Transverse colon (tissue), 4 donors: Measurements from ENCODE around the gene MAB21L3. TPM values are rescaled to one million over a fixed set of nuclear protein-coding genes. Genes with fewer than 3 reads are reported as not detected.

Experiments
- DNase-seq: peaks from one replicate; pipeline ENCODE4 v3.0.0-alpha.2; 2019
- H3K27ac ChIP-seq, 4 donors: fragments of 200-600 bp; sonication (generic); 2 replicates each; pipeline ENCODE4 v1.5.1; 2016 to 2018; ENCODE audit warnings: inconsistent platforms in 4 of 4
- H3K27me3 ChIP-seq: fragments of 200-600 bp; sonication (generic); 2 replicates; pipeline ENCODE4 v1.5.1; 2017; ENCODE audit warnings: inconsistent platforms
- H3K36me3 ChIP-seq, 4 donors: fragments of 200-600 bp; sonication (generic); 2 replicates each; pipeline ENCODE4 v1.5.1; 2017 to 2019; ENCODE audit warnings: inconsistent platforms in 4 of 4
- H3K4me1 ChIP-seq, 4 donors: fragments of 200-600 bp; sonication (generic); 2 replicates each; pipeline ENCODE4 v1.5.1; 2017 to 2020; ENCODE audit warnings: inconsistent platforms in 4 of 4
- H3K4me3 ChIP-seq, 4 donors: fragments of 200-600 bp; sonication (generic); 1 replicate in 1 of 4; 2 replicates in 3 of 4; pipeline versions ENCODE4 v1.5.1 to v1.6.1; 2017 to 2019; ENCODE audit warnings: inconsistent platforms in 4 of 4
- H3K9me3 ChIP-seq, 2 donors: fragments of 200-600 bp; sonication (generic); 2 replicates each; pipeline ENCODE4 v1.5.1; 2017 to 2019; ENCODE audit warnings: inconsistent platforms in 2 of 2
- EP300 ChIP-seq: sonication (generic); formaldehyde crosslinking; IDR thresholded peaks from one replicate; pipeline ENCODE4 v1.6.1; 2017; ENCODE audit warnings: antibody characterized with exemption, low read depth
- POLR2A ChIP-seq: fragments of 450-650 bp; IDR thresholded peaks from one replicate; pipeline ENCODE4 v1.6.1; 2016; ENCODE audit warnings: antibody characterized with exemption, mild to moderate bottlenecking, moderate library complexity
- POLR2AphosphoS5 ChIP-seq, 3 donors: sonication (generic); formaldehyde crosslinking; IDR thresholded peaks; one replicate each; pipeline ENCODE4 v1.6.1; 2016; ENCODE audit warnings: antibody characterized with exemption in 3 of 3
- WGBS, 2 donors: methylation state at CpG; one replicate each; pipeline ENCODE4 v1.1.5; 2018; ENCODE audit warnings: low coverage in 1 of 2; 5-methylcytosine and 5-hydroxymethylcytosine counted together
- in situ Hi-C, 4 donors: fragments of 200-750 bp; cut with MboI; loops; one replicate each; pipeline versions ENCODE4 v1.15.0 to v1.15.1; 2017; ENCODE audit warnings: low sequenced_read_pairs in 3 of 4, low pct_ligation_motif_present in 1 of 4, low pct_unique_long_range_greater_than_20kb in 1 of 4
- intact Hi-C: fragments of 100-400 bp; cut with DNase I; formaldehyde crosslinking; loops from one replicate; pipeline ENCODE4 v1.15.1; 2023; ENCODE audit warnings: low total_unique reads
- total RNA-seq, 4 donors: library from RNA; depleted of rRNA; stranded (reverse); fragments of >200 nt; gene quantifications; one replicate each; pipeline ENCODE4 v1.1.0, GENCODE V29; 2016
- TF ChIP-seq, protein P1 (sequence below), 5 experiments: fragments of 200-600 bp in 3 of 5; fragments of 450-650 bp in 2 of 5; sonication (generic) in 3 of 5; IDR thresholded peaks; 1 replicate in 2 of 5; 2 replicates in 3 of 5; pipeline ENCODE4 v1.5.1; 2016 to 2017; ENCODE audit warnings: antibody characterized with exemption in 5 of 5, inconsistent platforms in 3 of 5, mild to moderate bottlenecking in 2 of 5, moderate library complexity in 1 of 5

MAB21L3 gene
- total RNA-seq, 4 donors from 2014 or later: 0.20 to 9.4 (median 4.8) TPM

DNA sequence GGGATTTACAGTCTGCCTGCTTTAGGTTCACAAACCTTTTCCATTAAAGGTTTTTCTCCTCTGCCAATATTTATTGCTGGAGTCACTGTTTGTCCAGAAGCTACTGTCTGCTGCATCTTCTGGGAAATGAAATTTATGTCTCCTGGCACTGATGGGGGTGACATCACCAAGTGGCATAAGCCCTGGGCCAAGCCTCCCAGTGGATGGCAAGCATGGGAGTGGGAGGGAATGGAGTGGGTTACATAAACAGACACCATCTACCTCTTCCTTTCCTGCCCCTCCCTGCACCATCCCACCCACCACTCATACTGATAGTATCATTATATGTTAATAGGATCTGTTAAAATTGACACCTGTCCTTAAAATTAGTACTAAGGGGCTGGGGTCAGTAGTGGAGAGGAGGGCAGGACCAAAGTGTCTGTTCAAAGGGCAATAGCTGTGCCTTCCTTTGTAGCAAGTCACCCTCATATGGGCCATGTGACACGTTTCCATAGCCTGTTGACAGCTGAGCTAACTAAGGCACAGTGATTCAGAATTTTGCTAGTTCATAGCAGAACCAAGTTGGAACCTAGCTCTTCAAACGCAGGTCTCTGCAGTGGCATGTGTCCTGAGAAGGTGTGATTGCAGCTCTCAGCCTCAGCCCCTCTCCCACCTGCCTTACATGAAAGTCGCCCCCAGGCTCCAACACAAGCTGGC is 71.0 kb downstream of the MAB21L3 start:
- H3K36me3 ChIP-seq: no peaks in the 10 kb centered on the region
- intact Hi-C loops (no loop called here), in situ Hi-C loops (no loop called here)
- no peaks in the 10 kb centered on the region for H3K9me3 ChIP-seq
- no peaks in the 10 kb centered on the region for H3K27me3 ChIP-seq
- H3K27ac ChIP-seq: no peak overlapping the region
- WGBS, 2 donors: 42% methylated on average over 3 of the region's 3 CpGs; no CpG with 5 or more reads in 1 of the 2 donors
- peaks cover 5 to 30% (median 18%) of the 10 kb centered on the region in 4 donors for H3K4me1 ChIP-seq
- no peak overlapping the region for H3K4me3 ChIP-seq
- DNase-seq: no peak
- TF ChIP-seq, protein P1, sequence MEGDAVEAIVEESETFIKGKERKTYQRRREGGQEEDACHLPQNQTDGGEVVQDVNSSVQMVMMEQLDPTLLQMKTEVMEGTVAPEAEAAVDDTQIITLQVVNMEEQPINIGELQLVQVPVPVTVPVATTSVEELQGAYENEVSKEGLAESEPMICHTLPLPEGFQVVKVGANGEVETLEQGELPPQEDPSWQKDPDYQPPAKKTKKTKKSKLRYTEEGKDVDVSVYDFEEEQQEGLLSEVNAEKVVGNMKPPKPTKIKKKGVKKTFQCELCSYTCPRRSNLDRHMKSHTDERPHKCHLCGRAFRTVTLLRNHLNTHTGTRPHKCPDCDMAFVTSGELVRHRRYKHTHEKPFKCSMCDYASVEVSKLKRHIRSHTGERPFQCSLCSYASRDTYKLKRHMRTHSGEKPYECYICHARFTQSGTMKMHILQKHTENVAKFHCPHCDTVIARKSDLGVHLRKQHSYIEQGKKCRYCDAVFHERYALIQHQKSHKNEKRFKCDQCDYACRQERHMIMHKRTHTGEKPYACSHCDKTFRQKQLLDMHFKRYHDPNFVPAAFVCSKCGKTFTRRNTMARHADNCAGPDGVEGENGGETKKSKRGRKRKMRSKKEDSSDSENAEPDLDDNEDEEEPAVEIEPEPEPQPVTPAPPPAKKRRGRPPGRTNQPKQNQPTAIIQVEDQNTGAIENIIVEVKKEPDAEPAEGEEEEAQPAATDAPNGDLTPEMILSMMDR (IDR thresholded peaks at IDR 0.05): no peak
- TF ChIP-seq POLR2A (no peak), POLR2AphosphoS5 (IDR thresholded peaks at IDR 0.05) (no peak), EP300 (no peak)

Other genes starting within 250 kb of the MAB21L3 start
- gene SLC22A15, start 134.9 kb upstream of the MAB21L3 start, total RNA-seq: 1 to 10 TPM; 1.9 to 5.6 (median 3.4) TPM